Calu3 (cell line): ENCODE results near the gene RMND1. TPM values are rescaled to one million over a fixed set of nuclear protein-coding genes. Genes with fewer than 3 reads are reported as not detected.

ENCODE experiments used
- BruUV-seq: library from RNA; stranded (reverse); fragments of 400-500 nt; replicated peaks from 2 replicates; lab custom pipeline; 2021; lab: Mats Ljungman, UMichigan
- CTCF ChIA-PET: fragments of 300-600 bp; sonication (Branson Sonifier 250); formaldehyde crosslinking; loops from one replicate; lab custom pipeline; 2022; ENCODE audit warnings: antibody characterized with exemption; lab: Charles Lee
- DNase-seq: peaks from one replicate; pipeline ENCODE4 v3.0.0; 2022
- H3K27ac Mint-ChIP-seq: one replicate; pipeline ENCODE4 v1.8.0; 2022; ENCODE audit warnings: mixed read lengths; ENCODE audit not compliant: unreplicated experiment
- H3K27me3 Mint-ChIP-seq: one replicate; pipeline ENCODE4 v1.8.0; 2022; ENCODE audit warnings: mixed read lengths; ENCODE audit not compliant: unreplicated experiment
- H3K36me3 Mint-ChIP-seq: one replicate; pipeline ENCODE4 v1.8.0; 2022; ENCODE audit warnings: mild to moderate bottlenecking, moderate library complexity, mixed read lengths; ENCODE audit not compliant: insufficient read depth, unreplicated experiment
- H3K4me1 Mint-ChIP-seq: one replicate; pipeline ENCODE4 v1.8.0; 2022; ENCODE audit warnings: mild to moderate bottlenecking, low read depth, mixed read lengths; ENCODE audit not compliant: unreplicated experiment
- H3K4me3 Mint-ChIP-seq: one replicate; pipeline ENCODE4 v1.8.0; 2022; ENCODE audit warnings: mild to moderate bottlenecking, low read depth, moderate library complexity, mixed read lengths; ENCODE audit not compliant: unreplicated experiment
- H3K9me3 Mint-ChIP-seq: one replicate; pipeline ENCODE4 v1.8.0; 2022; ENCODE audit warnings: low read depth, mixed read lengths; ENCODE audit not compliant: unreplicated experiment
- CTCF ChIP-seq: fragments of 200-600 bp; IDR thresholded peaks from one replicate; pipeline ENCODE4 v1.8.0; 2022; ENCODE audit warnings: antibody characterized with exemption; ENCODE audit not compliant: unreplicated experiment
- intact Hi-C: fragments of 100-400 bp; cut with micrococcal nuclease; formaldehyde crosslinking; loops from one replicate; pipeline ENCODE4 v1.10.0; 2022; ENCODE audit not compliant: unreplicated experiment
- total RNA-seq: library from RNA; stranded (reverse); gene quantifications from 2 replicates; pipeline ENCODE4 v1.2.3, GENCODE V29; 2022

Gene RMND1
- total RNA-seq, 1 experiment from 2014 or later = 13.2 TPM

GRCh38 chr6:151447237-151447636 is 4.7 kb downstream of the RMND1 start:
- H3K27me3 Mint-ChIP-seq = no peaks in the 10 kb centered on the region
- H3K36me3 Mint-ChIP-seq = peaks cover 16% of the 10 kb centered on the region
- H3K27ac Mint-ChIP-seq = no peak overlapping the region
- H3K9me3 Mint-ChIP-seq = no peaks in the 10 kb centered on the region
- CTCF ChIA-PET = no interaction called here
- TF ChIP-seq CTCF = no peak
- intact Hi-C loops = no loop called here
- no peaks in the 10 kb centered on the region for H3K4me1 Mint-ChIP-seq
- BruUV-seq = no TSS peak
- DNase-seq = no peak
- H3K4me3 Mint-ChIP-seq = no peak overlapping the region

DNA sequence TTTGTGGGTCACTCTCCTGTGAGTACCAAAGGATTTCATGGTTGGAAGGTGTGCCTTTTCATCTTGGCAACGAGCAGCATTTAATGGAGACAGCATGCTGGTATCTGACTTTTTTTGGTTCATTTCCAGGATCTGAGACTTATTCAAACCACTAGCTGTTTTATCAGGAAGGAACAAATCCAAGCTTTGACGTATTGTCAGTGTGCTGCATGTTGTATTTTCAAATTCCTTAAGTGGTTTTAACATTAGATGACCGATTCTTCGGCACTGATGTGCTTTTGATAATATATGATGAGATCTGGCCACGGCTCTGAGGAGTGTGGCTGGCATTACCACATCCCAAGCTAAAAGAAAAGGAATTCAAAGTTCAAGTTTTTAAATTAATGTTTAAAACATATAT is 6.4 kb downstream of the RMND1 start:
- CTCF ChIA-PET = no interaction called here
- Mint-ChIP-seq H3K36me3 (peaks cover 5% of the 10 kb centered on the region), H3K4me1 (no peaks in the 10 kb centered on the region), H3K27ac (no peak overlapping the region), H3K27me3 (no peaks in the 10 kb centered on the region), H3K4me3 (no peak overlapping the region), H3K9me3 (no peaks in the 10 kb centered on the region)
- no TSS peak for BruUV-seq
- intact Hi-C loops = no loop called here
- no peak for DNase-seq
- TF ChIP-seq CTCF = no peak

DNA sequence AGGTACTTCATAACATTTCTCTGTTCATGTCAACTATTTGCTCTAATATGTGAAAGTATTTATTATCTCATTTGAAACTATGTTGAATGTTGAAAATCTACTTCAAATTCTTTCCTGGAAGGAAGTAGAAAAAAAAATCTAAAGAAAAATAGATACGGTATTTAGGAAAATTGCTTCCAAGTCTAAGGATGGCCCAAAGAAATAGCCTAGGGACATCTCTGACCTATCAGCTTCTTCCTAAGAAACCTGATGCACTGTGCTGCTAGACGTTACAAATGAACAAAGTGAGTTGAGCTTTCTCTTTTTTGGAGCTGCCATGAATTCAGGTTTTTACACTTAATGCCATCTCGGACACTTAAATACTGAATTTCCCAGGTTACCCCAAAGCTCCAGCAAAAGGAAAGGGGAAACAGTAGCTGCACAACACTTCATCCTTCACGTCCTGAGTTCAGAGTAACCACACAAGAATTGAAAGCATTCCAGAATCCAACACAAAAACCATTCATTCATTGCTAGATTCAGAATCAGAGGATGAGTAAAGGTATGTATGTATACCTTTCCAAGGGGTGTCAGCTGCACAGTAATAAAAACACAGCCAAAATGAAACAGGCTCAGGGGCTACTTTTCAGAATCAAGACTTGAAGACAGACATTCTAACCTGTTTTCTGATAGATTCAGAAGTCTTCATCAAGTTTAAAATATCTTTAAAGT is 7.9 kb downstream of the RMND1 start:
- TF ChIP-seq CTCF = no peak
- no peak for DNase-seq
- intact Hi-C loops = no loop called here
- H3K27me3 Mint-ChIP-seq = no peaks in the 10 kb centered on the region
- no TSS peak for BruUV-seq
- no peaks in the 10 kb centered on the region for H3K4me1 Mint-ChIP-seq
- H3K4me3 Mint-ChIP-seq = no peak overlapping the region
- no peak overlapping the region for H3K27ac Mint-ChIP-seq
- H3K9me3 Mint-ChIP-seq = no peaks in the 10 kb centered on the region
- H3K36me3 Mint-ChIP-seq = peaks cover 5% of the 10 kb centered on the region
- CTCF ChIA-PET = no interaction called here

- H3K27ac Mint-ChIP-seq = no peak overlapping the region
- H3K4me1 Mint-ChIP-seq = no peaks in the 10 kb centered on the region
Measured at GRCh38 chr6:151443454-151443853, 8.5 kb downstream of the RMND1 start.

More at GRCh38 chr6:151443454-151443853, 8.5 kb downstream of the RMND1 start:
- DNase-seq = no peak
- no peak for TF ChIP-seq CTCF
- intact Hi-C loops = no loop called here
- no TSS peak for BruUV-seq
- CTCF ChIA-PET = no interaction called here
- H3K4me3 Mint-ChIP-seq = no peak overlapping the region
- peaks cover 5% of the 10 kb centered on the region for H3K36me3 Mint-ChIP-seq
- H3K9me3 Mint-ChIP-seq = no peaks in the 10 kb centered on the region
- H3K27me3 Mint-ChIP-seq = no peaks in the 10 kb centered on the region
